Measurements from ENCODE around the gene HOTAIR. TPM values are rescaled to one million over a fixed set of nuclear protein-coding genes. Genes with fewer than 3 reads are reported as not detected.

HOTAIR gene
- polyA plus RNA-seq, 2 donors, result not detected

DNA sequence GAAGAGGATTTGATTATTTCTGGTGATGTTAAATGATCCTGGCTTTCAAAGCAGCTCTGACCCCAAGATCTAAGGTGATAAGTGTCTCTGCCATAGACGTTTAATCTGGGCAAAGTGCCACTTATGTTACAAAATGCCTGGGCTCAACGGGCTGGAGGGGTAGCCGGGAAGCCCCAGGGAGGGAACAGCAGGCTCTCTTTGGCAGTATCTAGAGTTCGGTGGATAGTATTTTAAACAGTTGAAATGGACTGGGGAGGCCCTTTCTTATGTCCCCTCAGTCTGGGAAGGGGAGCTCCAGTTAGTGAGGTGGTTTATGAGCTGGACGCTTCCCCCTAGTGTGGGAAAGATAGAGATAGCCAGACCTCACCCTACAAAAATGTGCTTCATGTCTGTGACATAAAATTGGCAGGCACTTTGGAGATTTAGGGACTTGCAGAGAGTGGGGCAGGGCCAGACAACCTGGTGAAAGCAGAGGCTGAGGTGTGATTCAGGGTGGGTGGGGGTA is 7.3 kb downstream of the HOTAIR start:
- H3K4me1 ChIP-seq (ENCODE audit: control insufficient read depth in 2 of 2, insufficient read depth in 2 of 2, low read length in 1 of 2), result peaks cover 0 to 3% of the 10 kb centered on the region in 2 donors
- H3K4me3 ChIP-seq (ENCODE audit: low read depth in 1 of 2, low read length in 2 of 2), result no peak overlapping the region
- no peak overlapping the region for H3K27ac ChIP-seq (ENCODE audit: low read depth in 2 of 2, low read length in 1 of 2)
- H3K36me3 ChIP-seq (ENCODE audit: control insufficient read depth in 2 of 2, insufficient read depth in 2 of 2, low read length in 1 of 2), result no peaks in the 10 kb centered on the region
- no peaks in the 10 kb centered on the region for H3K9me3 ChIP-seq (ENCODE audit: control insufficient read depth in 2 of 2, insufficient read depth in 1 of 2, low read depth in 1 of 2, low read length in 1 of 2)
- 12 to 27% methylated on average over 5 of the region's 5 CpGs for WGBS, 2 donors
- H3K27me3 ChIP-seq (ENCODE audit: control insufficient read depth in 1 of 2, insufficient read depth in 2 of 2, low read length in 2 of 2), result peaks cover 17 to 34% of the 10 kb centered on the region in 2 donors

DNA sequence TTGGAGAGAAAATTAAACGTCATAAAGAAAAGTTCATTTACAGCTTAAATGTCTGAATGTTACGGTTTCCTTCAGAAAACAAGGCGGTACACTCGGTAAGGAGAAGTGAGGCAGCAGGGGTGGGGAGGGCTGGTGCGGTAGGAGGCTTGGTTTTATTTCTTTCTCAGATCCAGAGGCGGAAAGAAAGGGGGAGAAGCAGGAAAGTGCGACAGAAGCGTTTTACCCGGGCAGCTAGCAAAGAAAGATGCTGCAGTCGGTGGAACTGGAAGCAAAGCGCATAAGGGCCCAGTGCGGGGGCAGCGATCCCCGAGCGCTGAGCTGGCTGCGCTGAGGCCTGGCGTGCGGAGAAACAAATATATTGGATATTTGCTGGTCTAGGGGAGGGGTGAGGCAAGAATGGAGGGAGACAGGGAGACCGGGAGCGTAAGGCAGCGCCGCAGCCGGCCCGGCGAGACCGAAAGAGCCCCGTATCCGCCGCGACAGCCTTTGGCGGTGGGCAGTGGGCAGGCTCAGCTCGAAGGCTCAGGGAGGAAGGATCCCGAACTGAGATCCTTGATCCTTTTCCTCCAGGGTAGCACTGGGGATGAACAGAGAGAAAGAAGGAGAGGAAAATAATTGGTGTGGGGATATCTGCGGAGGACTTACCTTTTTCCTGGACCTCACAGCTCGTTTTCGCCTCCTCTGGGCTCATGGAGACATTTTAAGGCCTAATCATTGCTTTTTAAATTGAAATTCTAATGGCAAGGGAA is 8.2 kb downstream of the HOTAIR start:
- Histone ChIP-seq H3K4me1 (ENCODE audit: control insufficient read depth in 2 of 2, insufficient read depth in 2 of 2, low read length in 1 of 2) (peaks cover 0 to 3% of the 10 kb centered on the region in 2 donors), H3K4me3 (ENCODE audit: low read depth in 1 of 2, low read length in 2 of 2) (no peak overlapping the region), H3K9me3 (ENCODE audit: control insufficient read depth in 2 of 2, insufficient read depth in 1 of 2, low read depth in 1 of 2, low read length in 1 of 2) (no peaks in the 10 kb centered on the region), H3K36me3 (ENCODE audit: control insufficient read depth in 2 of 2, insufficient read depth in 2 of 2, low read length in 1 of 2) (no peaks in the 10 kb centered on the region), H3K27ac (ENCODE audit: low read depth in 2 of 2, low read length in 1 of 2) (no peak overlapping the region), H3K27me3 (ENCODE audit: control insufficient read depth in 1 of 2, insufficient read depth in 2 of 2, low read length in 2 of 2) (peaks cover 22 to 38% of the 10 kb centered on the region in 2 donors)
- 18 to 22% methylated on average over 36 of the region's 36 CpGs for WGBS, 2 donors

DNA sequence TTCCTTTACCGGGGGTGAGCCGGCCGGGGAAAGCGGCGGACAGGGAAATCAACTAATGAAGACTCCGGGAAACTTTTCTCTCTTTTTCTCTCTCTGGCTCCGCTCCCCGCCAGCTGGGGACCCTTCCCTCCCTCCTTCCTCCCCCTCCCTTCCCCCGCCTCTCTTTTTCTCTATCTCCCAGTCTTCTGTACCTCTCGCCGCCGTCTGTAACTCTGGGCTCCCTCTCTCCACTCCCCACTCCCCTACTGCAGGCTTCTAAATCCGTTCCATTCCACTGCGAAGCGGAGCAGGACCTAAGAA is 8.7 kb downstream of the HOTAIR start:
- H3K4me3 ChIP-seq (ENCODE audit: low read depth in 1 of 2, low read length in 2 of 2), result no peak overlapping the region
- peaks cover 3 to 4% of the 10 kb centered on the region in 2 donors for H3K4me1 ChIP-seq (ENCODE audit: control insufficient read depth in 2 of 2, insufficient read depth in 2 of 2, low read length in 1 of 2)
- peaks cover 26 to 40% of the 10 kb centered on the region in 2 donors for H3K27me3 ChIP-seq (ENCODE audit: control insufficient read depth in 1 of 2, insufficient read depth in 2 of 2, low read length in 2 of 2)
- H3K36me3 ChIP-seq (ENCODE audit: control insufficient read depth in 2 of 2, insufficient read depth in 2 of 2, low read length in 1 of 2), result no peaks in the 10 kb centered on the region
- no peaks in the 10 kb centered on the region for H3K9me3 ChIP-seq (ENCODE audit: control insufficient read depth in 2 of 2, insufficient read depth in 1 of 2, low read depth in 1 of 2, low read length in 1 of 2)
- no peak overlapping the region for H3K27ac ChIP-seq (ENCODE audit: low read depth in 2 of 2, low read length in 1 of 2)
- 13 to 14% methylated on average over 15 of the region's 15 CpGs for WGBS, 2 donors

DNA sequence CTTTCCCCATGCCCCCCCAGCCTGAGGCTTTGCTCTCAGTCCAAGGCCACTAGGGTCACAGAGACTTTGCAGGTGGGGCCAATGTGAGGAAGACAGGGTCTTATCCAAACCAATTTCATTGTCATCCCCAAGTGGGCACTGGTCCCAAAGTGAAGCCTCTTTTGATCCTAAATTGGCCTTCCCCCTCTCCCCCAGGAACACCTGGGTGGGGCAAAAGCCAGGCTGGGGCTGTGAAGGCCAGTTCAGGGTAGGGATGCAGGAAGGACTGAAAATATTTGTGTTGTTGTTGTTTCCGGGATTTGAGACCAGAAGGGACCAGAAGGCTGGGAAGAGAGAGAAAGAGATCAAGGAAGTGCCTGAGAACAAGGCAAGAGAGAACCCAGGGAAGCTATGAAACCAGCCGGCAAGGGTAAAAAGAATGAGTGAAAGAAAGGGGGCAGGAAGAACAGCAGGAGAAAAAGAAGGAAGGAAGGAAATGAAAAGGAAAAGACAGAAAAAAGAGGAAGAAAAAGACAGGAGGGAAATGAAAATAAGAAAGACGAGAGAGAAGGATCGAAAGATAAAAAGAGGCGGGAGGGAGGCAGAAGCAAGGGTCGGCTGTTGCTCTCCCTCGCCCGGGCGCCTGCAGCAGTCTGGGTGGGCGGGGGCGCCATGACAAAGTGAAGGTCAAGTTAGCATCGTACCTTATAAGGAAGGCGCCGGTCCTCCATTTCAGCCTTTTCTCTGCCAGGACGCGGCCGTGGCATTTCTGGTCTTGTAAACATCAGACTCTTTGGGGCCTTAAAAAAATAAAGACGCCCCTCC is 9.3 kb downstream of the HOTAIR start:
- H3K4me1 ChIP-seq (ENCODE audit: control insufficient read depth in 2 of 2, insufficient read depth in 2 of 2, low read length in 1 of 2), result peaks cover 3 to 6% of the 10 kb centered on the region in 2 donors
- no peaks in the 10 kb centered on the region for H3K36me3 ChIP-seq (ENCODE audit: control insufficient read depth in 2 of 2, insufficient read depth in 2 of 2, low read length in 1 of 2)
- WGBS, 2 donors, result 4 to 6% methylated on average over 18 of the region's 18 CpGs
- peaks cover 28 to 44% of the 10 kb centered on the region in 2 donors for H3K27me3 ChIP-seq (ENCODE audit: control insufficient read depth in 1 of 2, insufficient read depth in 2 of 2, low read length in 2 of 2)
- H3K27ac ChIP-seq (ENCODE audit: low read depth in 2 of 2, low read length in 1 of 2), result no peak overlapping the region
- no peak overlapping the region for H3K4me3 ChIP-seq (ENCODE audit: low read depth in 1 of 2, low read length in 2 of 2)
- no peaks in the 10 kb centered on the region for H3K9me3 ChIP-seq (ENCODE audit: control insufficient read depth in 2 of 2, insufficient read depth in 1 of 2, low read depth in 1 of 2, low read length in 1 of 2)

DNA sequence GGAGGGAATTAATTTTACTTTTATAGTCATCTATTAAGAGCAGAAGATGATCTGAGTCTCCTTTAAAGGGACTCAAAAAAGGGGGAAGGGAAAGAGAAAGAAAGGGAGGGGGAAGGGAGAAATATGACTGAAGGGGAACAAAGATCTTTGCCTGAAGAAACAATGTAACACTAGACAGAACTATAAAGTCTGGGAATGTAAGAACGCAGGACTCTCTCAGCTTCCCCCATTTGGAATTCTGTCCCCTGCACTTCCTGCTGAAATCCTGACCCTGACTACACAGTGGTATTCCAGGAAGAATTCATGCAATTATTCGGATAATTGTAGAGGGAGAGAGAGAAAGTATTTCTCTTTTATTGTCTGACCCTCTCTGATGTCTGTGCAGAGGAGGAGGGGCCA is 10.4 kb downstream of the HOTAIR start:
- H3K4me1 ChIP-seq (ENCODE audit: control insufficient read depth in 2 of 2, insufficient read depth in 2 of 2, low read length in 1 of 2), result peaks cover 3 to 6% of the 10 kb centered on the region in 2 donors
- 10 to 13% methylated on average over 2 of the region's 2 CpGs for WGBS, 2 donors
- peaks cover 30 to 56% of the 10 kb centered on the region in 2 donors for H3K27me3 ChIP-seq (ENCODE audit: control insufficient read depth in 1 of 2, insufficient read depth in 2 of 2, low read length in 2 of 2)
- H3K4me3 ChIP-seq (ENCODE audit: low read depth in 1 of 2, low read length in 2 of 2), result no peak overlapping the region
- no peaks in the 10 kb centered on the region for H3K36me3 ChIP-seq (ENCODE audit: control insufficient read depth in 2 of 2, insufficient read depth in 2 of 2, low read length in 1 of 2)
- no peaks in the 10 kb centered on the region for H3K9me3 ChIP-seq (ENCODE audit: control insufficient read depth in 2 of 2, insufficient read depth in 1 of 2, low read depth in 1 of 2, low read length in 1 of 2)
- no peak overlapping the region for H3K27ac ChIP-seq (ENCODE audit: low read depth in 2 of 2, low read length in 1 of 2)

DNA sequence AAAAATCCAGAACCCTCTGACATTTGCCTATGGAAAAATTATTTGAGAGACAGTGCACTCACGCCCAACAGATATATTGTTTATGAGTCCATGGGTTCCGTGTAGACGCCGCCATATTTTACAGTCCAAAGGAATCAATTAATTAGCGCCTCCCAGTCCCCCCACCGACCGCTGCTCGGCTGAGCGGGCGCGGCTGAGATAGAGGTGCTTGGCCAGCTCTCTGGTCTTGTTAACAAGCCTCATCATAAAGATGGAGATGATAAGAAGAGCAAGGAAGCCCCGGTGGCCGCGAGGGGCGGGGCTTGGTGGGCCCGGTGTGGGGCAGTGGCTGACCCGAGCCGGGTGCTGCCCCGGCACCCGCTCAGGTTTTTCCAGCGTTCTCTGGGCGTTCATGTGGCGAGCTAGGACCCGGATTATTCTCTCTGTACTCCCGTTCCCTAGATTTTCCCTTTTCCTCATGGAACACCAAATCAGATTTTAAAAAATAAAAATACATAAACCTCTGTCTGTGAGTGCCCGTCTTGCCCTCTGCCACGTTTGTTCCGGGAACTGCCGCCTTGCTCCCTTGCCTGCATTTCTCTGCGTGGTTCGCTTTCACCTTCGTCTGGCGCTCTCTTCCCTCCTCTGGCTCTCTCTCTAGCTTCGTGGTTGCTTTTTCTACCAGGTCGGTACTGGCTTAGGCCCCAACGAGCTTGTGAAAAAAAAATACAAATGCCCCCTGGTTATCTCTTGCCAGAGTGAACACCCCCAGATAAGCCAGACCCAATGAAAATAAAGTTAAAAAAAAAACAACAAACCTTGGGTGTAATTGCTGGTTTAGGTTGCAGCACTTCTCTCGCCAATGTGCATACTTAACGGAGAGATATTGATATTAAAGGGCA is 11.1 kb downstream of the HOTAIR start:
- 12 to 20% methylated on average over 38 of the region's 38 CpGs for WGBS, 2 donors
- H3K27ac ChIP-seq (ENCODE audit: low read depth in 2 of 2, low read length in 1 of 2), result no peak overlapping the region
- no peak overlapping the region for H3K4me3 ChIP-seq (ENCODE audit: low read depth in 1 of 2, low read length in 2 of 2)

DNA sequence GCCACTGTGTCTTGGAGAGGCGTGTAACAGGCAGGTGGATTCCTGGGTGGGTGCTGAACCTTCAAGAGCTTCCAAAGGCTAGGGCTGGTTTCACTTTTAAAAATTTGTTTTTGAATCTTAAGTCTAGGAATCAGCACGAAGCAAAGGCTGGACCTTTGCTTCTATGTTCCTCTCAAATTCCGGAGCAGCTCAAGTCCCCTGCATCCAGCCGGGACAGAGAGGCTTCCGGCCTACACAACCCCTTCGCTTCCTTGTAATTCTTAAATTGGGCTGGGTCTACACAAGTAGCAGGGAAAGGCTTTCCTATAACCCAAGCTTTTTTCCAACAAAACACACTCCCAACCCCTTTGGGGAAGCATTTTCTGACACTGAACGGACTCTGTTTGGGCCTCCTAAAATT is 11.7 kb downstream of the HOTAIR start:
- Histone ChIP-seq H3K9me3 (ENCODE audit: control insufficient read depth in 2 of 2, insufficient read depth in 1 of 2, low read depth in 1 of 2, low read length in 1 of 2) (no peaks in the 10 kb centered on the region), H3K4me3 (ENCODE audit: low read depth in 1 of 2, low read length in 2 of 2) (no peak overlapping the region), H3K36me3 (ENCODE audit: control insufficient read depth in 2 of 2, insufficient read depth in 2 of 2, low read length in 1 of 2) (no peaks in the 10 kb centered on the region), H3K4me1 (ENCODE audit: control insufficient read depth in 2 of 2, insufficient read depth in 2 of 2, low read length in 1 of 2) (peaks cover 3 to 6% of the 10 kb centered on the region in 2 donors), H3K27ac (ENCODE audit: low read depth in 2 of 2, low read length in 1 of 2) (no peak overlapping the region), H3K27me3 (ENCODE audit: control insufficient read depth in 1 of 2, insufficient read depth in 2 of 2, low read length in 2 of 2) (peaks cover 24 to 57% of the 10 kb centered on the region in 2 donors)
- WGBS, 2 donors, result 32 to 34% methylated on average over 7 of the region's 7 CpGs

More for the DNA sequence above, 11.1 kb downstream of the HOTAIR start:
- Histone ChIP-seq H3K4me1 (ENCODE audit: control insufficient read depth in 2 of 2, insufficient read depth in 2 of 2, low read length in 1 of 2) (peaks cover 3 to 6% of the 10 kb centered on the region in 2 donors), H3K36me3 (ENCODE audit: control insufficient read depth in 2 of 2, insufficient read depth in 2 of 2, low read length in 1 of 2) (no peaks in the 10 kb centered on the region), H3K9me3 (ENCODE audit: control insufficient read depth in 2 of 2, insufficient read depth in 1 of 2, low read depth in 1 of 2, low read length in 1 of 2) (no peaks in the 10 kb centered on the region), H3K27me3 (ENCODE audit: control insufficient read depth in 1 of 2, insufficient read depth in 2 of 2, low read length in 2 of 2) (peaks cover 26 to 60% of the 10 kb centered on the region in 2 donors)

DNA sequence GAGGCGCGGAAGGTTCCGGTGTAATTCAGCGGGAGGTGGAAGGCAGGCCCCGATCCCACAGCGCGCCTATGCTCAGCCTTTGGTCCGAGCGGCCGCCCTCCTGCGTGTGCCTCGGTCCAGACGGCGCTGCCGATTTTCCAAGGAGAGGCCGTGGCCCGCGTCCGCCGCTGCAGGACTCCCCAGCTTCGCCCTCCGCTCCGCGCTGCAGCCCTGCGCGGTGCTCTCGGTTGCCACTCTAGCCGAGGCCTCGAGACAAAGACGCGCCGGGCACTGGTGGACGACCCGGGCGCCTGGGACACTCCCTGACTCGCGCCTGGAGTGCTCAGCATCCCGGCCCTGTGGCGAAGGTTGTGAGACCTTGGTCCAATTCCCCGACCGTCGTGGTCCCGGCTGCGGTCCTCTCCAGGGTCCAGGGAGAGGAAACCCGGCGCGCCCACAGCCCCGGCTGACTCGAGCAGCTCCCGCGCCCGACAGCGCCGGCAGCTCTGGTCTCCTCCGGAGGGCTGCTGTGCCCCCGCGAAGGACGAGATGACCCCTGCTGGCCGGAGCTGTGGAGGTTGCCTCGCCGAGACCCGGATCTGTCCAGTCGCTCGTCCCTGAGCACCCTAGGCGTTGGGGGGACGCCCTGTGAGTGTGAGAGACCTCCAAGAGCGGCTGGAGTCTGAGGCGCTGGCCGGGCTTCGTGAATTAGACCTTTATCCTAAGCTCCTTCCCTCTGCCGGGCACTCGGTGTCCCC is 13.6 kb downstream of the HOTAIR start:
- Histone ChIP-seq H3K27ac (ENCODE audit: low read depth in 2 of 2, low read length in 1 of 2) (no peak overlapping the region), H3K4me1 (ENCODE audit: control insufficient read depth in 2 of 2, insufficient read depth in 2 of 2, low read length in 1 of 2) (peaks cover 3 to 7% of the 10 kb centered on the region in 2 donors), H3K27me3 (ENCODE audit: control insufficient read depth in 1 of 2, insufficient read depth in 2 of 2, low read length in 2 of 2) (peaks cover 18 to 61% of the 10 kb centered on the region in 2 donors), H3K36me3 (ENCODE audit: control insufficient read depth in 2 of 2, insufficient read depth in 2 of 2, low read length in 1 of 2) (no peaks in the 10 kb centered on the region), H3K9me3 (ENCODE audit: control insufficient read depth in 2 of 2, insufficient read depth in 1 of 2, low read depth in 1 of 2, low read length in 1 of 2) (no peaks in the 10 kb centered on the region), H3K4me3 (ENCODE audit: low read depth in 1 of 2, low read length in 2 of 2) (no peak overlapping the region)
- WGBS, 2 donors, result 4 to 5% methylated on average over 72 of the region's 72 CpGs

All from esophagus (tissue), 2 donors.